Kidney (tissue), 14 donors: ENCODE results near the gene DIPK1A. TPM values are rescaled to one million over a fixed set of nuclear protein-coding genes. Genes with fewer than 3 reads are reported as not detected.

Source experiments
- DNase-seq, 5 donors: peaks; one replicate each; pipeline ENCODE4 v3.0.0-alpha.2; 2013 to 2020
- FAIRE-seq: peaks from 2 replicates; lab custom pipeline; 2012; peaks lifted over from hg19 to GRCh38; lab: Jason Lieb, UNC
- H3K27ac ChIP-seq, 2 donors: one replicate each; pipeline ENCODE4 v1.7.0; 2013; ENCODE audit warnings: low read depth in 2 of 2, low read length in 2 of 2, inconsistent platforms in 1 of 2
- H3K27me3 ChIP-seq: one replicate; pipeline ENCODE4 v1.7.1; 2013; ENCODE audit warnings: low read length, inconsistent platforms; ENCODE audit not compliant: control insufficient read depth, insufficient read depth
- H3K36me3 ChIP-seq, 3 donors: one replicate each; pipeline versions ENCODE4 v1.7.0 to v1.7.1; 2013; ENCODE audit warnings: low read length in 3 of 3, control low read depth in 1 of 3, inconsistent platforms in 1 of 3; ENCODE audit not compliant: insufficient read depth in 3 of 3, control insufficient read depth in 2 of 3
- H3K4me1 ChIP-seq, 3 donors: one replicate each; pipeline versions ENCODE4 v1.7.0 to v1.7.1; 2013; ENCODE audit warnings: low read length in 3 of 3, inconsistent platforms in 1 of 3, low read depth in 1 of 3; ENCODE audit not compliant: control insufficient read depth in 2 of 3, insufficient read depth in 2 of 3
- H3K4me3 ChIP-seq, 3 donors: one replicate each; pipeline versions ENCODE4 v1.7.0 to v1.8.1; 2013; ENCODE audit warnings: low read length in 3 of 3, control low read depth in 1 of 3, inconsistent platforms in 1 of 3
- H3K9ac ChIP-seq, 3 donors: one replicate each; pipeline versions ENCODE4 v1.7.0 to v1.7.1; 2013; ENCODE audit warnings: low read length in 3 of 3, control low read depth in 1 of 3, inconsistent platforms in 1 of 3
- H3K9me3 ChIP-seq, 3 donors: one replicate each; pipeline versions ENCODE4 v1.7.0 to v1.7.1; 2013; ENCODE audit warnings: low read length in 3 of 3, control low read depth in 1 of 3, inconsistent platforms in 1 of 3; ENCODE audit not compliant: control insufficient read depth in 2 of 3, insufficient read depth in 1 of 3
- intact Hi-C: fragments of 100-400 bp; cut with DNase I; formaldehyde crosslinking; loops from one replicate; pipeline ENCODE4 v1.11.1; 2022
- polyA plus RNA-seq: library from polyadenylated mRNA; stranded (reverse); fragments of 350-450 nt; fragmentation: Illumina TruSeq; extraction: RNeasy Lipid Tissue Mini Kit (QIAGEN cat#74804); gene quantifications from one replicate; pipeline ENCODE4 v1.2.3, GENCODE V29; 2014; ENCODE audit warnings: low read depth, low replicate concordance; ENCODE audit not compliant: insufficient read depth
- total RNA-seq: library from RNA; stranded (reverse); fragmentation: NEBNext Ultra II Directional; extraction: Animal tissue kit (Norgen Biotek cat#: 25700); gene quantifications from one replicate; pipeline ENCODE4 v1.2.1, GENCODE V29; 2021
- TF ChIP-seq, protein P1 (sequence below): IDR thresholded peaks from 3 replicates; pipeline ENCODE4 v1.5.1; 2012; ENCODE audit warnings: mild to moderate bottlenecking, moderate library complexity, borderline replicate concordance; ENCODE audit not compliant: insufficient read depth; ENCODE audit errors: extremely low read depth
- donor health status: control.
- donor health status: control.
- donor health status: control.
- donor health status: control.
- donor health status: control.
- donor health status: DM: yes; HTN: yes; CAD: no.
- donor health status: Normal renal cell carcinoma (clear cell type).

DIPK1A gene
- total and polyA plus RNA-seq, 2 donors from 2014 or later: 4.0 to 6.1 TPM

- H3K4me3 ChIP-seq: no peak overlapping the region
- no peaks in the 10 kb centered on the region for H3K4me1 ChIP-seq
- no peak overlapping the region for H3K9ac ChIP-seq
- H3K9me3 ChIP-seq: no peaks in the 10 kb centered on the region
- no peaks in the 10 kb centered on the region for H3K27me3 ChIP-seq
- DNase-seq (no peak), FAIRE-seq (no peak)
- intact Hi-C loops: no loop called here
- TF ChIP-seq, protein P1, sequence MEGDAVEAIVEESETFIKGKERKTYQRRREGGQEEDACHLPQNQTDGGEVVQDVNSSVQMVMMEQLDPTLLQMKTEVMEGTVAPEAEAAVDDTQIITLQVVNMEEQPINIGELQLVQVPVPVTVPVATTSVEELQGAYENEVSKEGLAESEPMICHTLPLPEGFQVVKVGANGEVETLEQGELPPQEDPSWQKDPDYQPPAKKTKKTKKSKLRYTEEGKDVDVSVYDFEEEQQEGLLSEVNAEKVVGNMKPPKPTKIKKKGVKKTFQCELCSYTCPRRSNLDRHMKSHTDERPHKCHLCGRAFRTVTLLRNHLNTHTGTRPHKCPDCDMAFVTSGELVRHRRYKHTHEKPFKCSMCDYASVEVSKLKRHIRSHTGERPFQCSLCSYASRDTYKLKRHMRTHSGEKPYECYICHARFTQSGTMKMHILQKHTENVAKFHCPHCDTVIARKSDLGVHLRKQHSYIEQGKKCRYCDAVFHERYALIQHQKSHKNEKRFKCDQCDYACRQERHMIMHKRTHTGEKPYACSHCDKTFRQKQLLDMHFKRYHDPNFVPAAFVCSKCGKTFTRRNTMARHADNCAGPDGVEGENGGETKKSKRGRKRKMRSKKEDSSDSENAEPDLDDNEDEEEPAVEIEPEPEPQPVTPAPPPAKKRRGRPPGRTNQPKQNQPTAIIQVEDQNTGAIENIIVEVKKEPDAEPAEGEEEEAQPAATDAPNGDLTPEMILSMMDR: no peak
- no peak overlapping the region for H3K27ac ChIP-seq
- H3K36me3 ChIP-seq: no peaks in the 10 kb centered on the region
Observed at GRCh38 chr1:92808381-92808780, 152.9 kb downstream of the DIPK1A start.

- DNase-seq (no peak), FAIRE-seq (no peak)
- H3K27ac ChIP-seq: peak overlapping the region in 1 of 2 donors; percentile 47
- H3K9ac ChIP-seq: no peak overlapping the region
- no peaks in the 10 kb centered on the region for H3K36me3 ChIP-seq
- H3K9me3 ChIP-seq: no peaks in the 10 kb centered on the region
- intact Hi-C loops: no loop called here
- no peaks in the 10 kb centered on the region for H3K4me1 ChIP-seq
- no peak overlapping the region for H3K4me3 ChIP-seq
- H3K27me3 ChIP-seq: no peaks in the 10 kb centered on the region
- TF ChIP-seq, protein P1: no peak
Observed at GRCh38 chr1:92805216-92805615, 156.0 kb downstream of the DIPK1A start.

GRCh38 chr1:92804721-92805201, 156.5 kb downstream of the DIPK1A start:
- H3K27me3 ChIP-seq: no peaks in the 10 kb centered on the region
- no peaks in the 10 kb centered on the region for H3K4me1 ChIP-seq
- H3K9ac ChIP-seq: no peak overlapping the region
- H3K27ac ChIP-seq: peak overlapping the region in 1 of 2 donors; percentile 47
- no peak overlapping the region for H3K4me3 ChIP-seq
- intact Hi-C loops: no loop called here
- H3K9me3 ChIP-seq: no peaks in the 10 kb centered on the region
- FAIRE-seq (no peak), DNase-seq (peak in 4 of 5 donors; percentile 16 to 81 (median 60))
- H3K36me3 ChIP-seq: no peaks in the 10 kb centered on the region
- TF ChIP-seq, protein P1: no peak
